SK-N-SH treated with all-trans-retinoic acid at 6 μM for 48 hours (cell line): ENCODE data around the gene PTGER2.

Experiments used
- ATAC-seq: fragments of 200-7000 bp; cut with Tn5 transposase; 3 replicates; pipeline ENCODE4 v1.9.1; 2020; ENCODE audit warnings: mild to moderate bottlenecking, moderate library complexity
- ARNTL ChIP-seq: fragments of 450-650 bp; formaldehyde crosslinking; IDR thresholded peaks from 2 replicates; pipeline ENCODE4 v1.5.0; 2020; ENCODE audit warnings: low read depth, mild to moderate bottlenecking, moderate library complexity, borderline replicate concordance
- BACH2 ChIP-seq: fragments of 250-450 bp; sonication (Bioruptor Pico); IDR thresholded peaks from 2 replicates; pipeline ENCODE4 v1.9.0; 2021; ENCODE audit warnings: mild to moderate bottlenecking, borderline replicate concordance
- CREB5 ChIP-seq: fragments of 250-450 bp; sonication (Bioruptor Pico); IDR thresholded peaks from 2 replicates; pipeline ENCODE4 v1.5.1; 2020; ENCODE audit warnings: low read depth, mild to moderate bottlenecking, moderate library complexity
- CSDC2 ChIP-seq: fragments of 250-450 bp; sonication (Bioruptor Pico); IDR thresholded peaks from 2 replicates; pipeline ENCODE4 v1.5.0; 2020; ENCODE audit warnings: mild to moderate bottlenecking, moderate library complexity
- ESRRG ChIP-seq: fragments of 250-450 bp; sonication (Bioruptor Pico); IDR thresholded peaks from 2 replicates; pipeline ENCODE4 v1.6.1; 2021; ENCODE audit warnings: mild to moderate bottlenecking
- GLIS3 ChIP-seq: fragments of 250-450 bp; sonication (Bioruptor Pico); IDR thresholded peaks from 2 replicates; pipeline ENCODE4 v1.5.0; 2020; ENCODE audit warnings: mild to moderate bottlenecking, moderate library complexity
- ISL1 ChIP-seq: fragments of 250-450 bp; sonication (Bioruptor Pico); IDR thresholded peaks from 2 replicates; pipeline ENCODE4 v2.1.2; 2022; ENCODE audit warnings: mild to moderate bottlenecking, moderate library complexity
- OSR1 ChIP-seq: fragments of 250-450 bp; sonication (Bioruptor Pico); IDR thresholded peaks from 2 replicates; pipeline ENCODE4 v1.8.0; 2022; ENCODE audit warnings: moderate library complexity, mild to moderate bottlenecking, inconsistent platforms
- POU6F1 ChIP-seq: fragments of 250-450 bp; sonication (Bioruptor Pico); IDR thresholded peaks from 2 replicates; pipeline ENCODE4 v1.8.0; 2021; ENCODE audit warnings: low read depth, mild to moderate bottlenecking, moderate library complexity, borderline replicate concordance
- PPARA ChIP-seq: fragments of 250-450 bp; sonication (Bioruptor Pico); IDR thresholded peaks from 2 replicates; pipeline ENCODE4 v1.5.0; 2020; ENCODE audit warnings: mild to moderate bottlenecking, borderline replicate concordance
- RARB ChIP-seq: fragments of 250-450 bp; sonication (Bioruptor Pico); IDR thresholded peaks from 2 replicates; pipeline ENCODE4 v1.8.0; 2021; ENCODE audit warnings: mild to moderate bottlenecking, moderate library complexity
- SNAI2 ChIP-seq: fragments of 250-450 bp; sonication (Bioruptor Pico); IDR thresholded peaks from 2 replicates; pipeline ENCODE4 v1.5.0; 2020; ENCODE audit warnings: mild to moderate bottlenecking, moderate library complexity
- TCF4 ChIP-seq: fragments of 250-450 bp; sonication (Bioruptor Pico); IDR thresholded peaks from 2 replicates; pipeline ENCODE4 v1.8.0; 2021; ENCODE audit warnings: mild to moderate bottlenecking, moderate library complexity, borderline replicate concordance
- TOX ChIP-seq: fragments of 250-450 bp; sonication (Bioruptor Pico); IDR thresholded peaks from 2 replicates; pipeline ENCODE4 v1.8.0; 2021; ENCODE audit warnings: mild to moderate bottlenecking, moderate library complexity, borderline replicate concordance
- TSHZ2 ChIP-seq: fragments of 250-450 bp; sonication (Bioruptor Pico); IDR thresholded peaks from 2 replicates; pipeline ENCODE4 v1.5.0; 2020; ENCODE audit warnings: mild to moderate bottlenecking, moderate library complexity
- ZFP3 ChIP-seq: fragments of 250-450 bp; sonication (Bioruptor Pico); IDR thresholded peaks from 2 replicates; pipeline ENCODE4 v1.5.0; 2020; ENCODE audit warnings: mild to moderate bottlenecking, moderate library complexity
- ZFP30 ChIP-seq: fragments of 450-650 bp; formaldehyde crosslinking; IDR thresholded peaks from 2 replicates; pipeline ENCODE4 v1.5.0; 2022; ENCODE audit warnings: mild to moderate bottlenecking, moderate library complexity
- ZNF565 ChIP-seq: fragments of 450-650 bp; formaldehyde crosslinking; conservative IDR thresholded peaks from 2 replicates; pipeline ENCODE4 v1.5.0; 2020; ENCODE audit warnings: low read depth, mild to moderate bottlenecking, moderate library complexity
- ZNF8 ChIP-seq: fragments of 450-650 bp; formaldehyde crosslinking; IDR thresholded peaks from 2 replicates; pipeline ENCODE4 v1.5.0; 2020; ENCODE audit warnings: mild to moderate bottlenecking, moderate library complexity
- TF ChIP-seq, protein P1 (sequence below): fragments of 250-450 bp; sonication (Bioruptor Pico); IDR thresholded peaks from 2 replicates; pipeline ENCODE4 v1.8.0; 2020; ENCODE audit warnings: mild to moderate bottlenecking, moderate library complexity, borderline replicate concordance
- TF ChIP-seq, protein P2 (sequence below): fragments of 250-450 bp; sonication (Bioruptor Pico); IDR thresholded peaks from 2 replicates; pipeline ENCODE4 v1.5.1; 2021; ENCODE audit warnings: mild to moderate bottlenecking, moderate library complexity

The PTGER2 gene

GRCh38 chr14:52299692-52300278 is 14.3 kb upstream of the PTGER2 start:
- TF ChIP-seq POU6F1 (CRISPR knock-in tag), result no peak
- TF ChIP-seq CREB5, result no peak
- TF ChIP-seq TOX, result no peak
- TF ChIP-seq SNAI2 (CRISPR knock-in tag), result no peak
- no peak for TF ChIP-seq ZFP3 (CRISPR knock-in tag)
- TF ChIP-seq RARB (CRISPR knock-in tag), result no peak
- TF ChIP-seq ZFP30 (CRISPR knock-in tag), result no peak
- TF ChIP-seq OSR1 (CRISPR knock-in tag), result no peak
- TF ChIP-seq, protein P1, sequence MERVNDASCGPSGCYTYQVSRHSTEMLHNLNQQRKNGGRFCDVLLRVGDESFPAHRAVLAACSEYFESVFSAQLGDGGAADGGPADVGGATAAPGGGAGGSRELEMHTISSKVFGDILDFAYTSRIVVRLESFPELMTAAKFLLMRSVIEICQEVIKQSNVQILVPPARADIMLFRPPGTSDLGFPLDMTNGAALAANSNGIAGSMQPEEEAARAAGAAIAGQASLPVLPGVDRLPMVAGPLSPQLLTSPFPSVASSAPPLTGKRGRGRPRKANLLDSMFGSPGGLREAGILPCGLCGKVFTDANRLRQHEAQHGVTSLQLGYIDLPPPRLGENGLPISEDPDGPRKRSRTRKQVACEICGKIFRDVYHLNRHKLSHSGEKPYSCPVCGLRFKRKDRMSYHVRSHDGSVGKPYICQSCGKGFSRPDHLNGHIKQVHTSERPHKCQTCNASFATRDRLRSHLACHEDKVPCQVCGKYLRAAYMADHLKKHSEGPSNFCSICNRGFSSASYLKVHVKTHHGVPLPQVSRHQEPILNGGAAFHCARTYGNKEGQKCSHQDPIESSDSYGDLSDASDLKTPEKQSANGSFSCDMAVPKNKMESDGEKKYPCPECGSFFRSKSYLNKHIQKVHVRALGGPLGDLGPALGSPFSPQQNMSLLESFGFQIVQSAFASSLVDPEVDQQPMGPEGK (CRISPR knock-in tag), result no peak
- TF ChIP-seq, protein P2, sequence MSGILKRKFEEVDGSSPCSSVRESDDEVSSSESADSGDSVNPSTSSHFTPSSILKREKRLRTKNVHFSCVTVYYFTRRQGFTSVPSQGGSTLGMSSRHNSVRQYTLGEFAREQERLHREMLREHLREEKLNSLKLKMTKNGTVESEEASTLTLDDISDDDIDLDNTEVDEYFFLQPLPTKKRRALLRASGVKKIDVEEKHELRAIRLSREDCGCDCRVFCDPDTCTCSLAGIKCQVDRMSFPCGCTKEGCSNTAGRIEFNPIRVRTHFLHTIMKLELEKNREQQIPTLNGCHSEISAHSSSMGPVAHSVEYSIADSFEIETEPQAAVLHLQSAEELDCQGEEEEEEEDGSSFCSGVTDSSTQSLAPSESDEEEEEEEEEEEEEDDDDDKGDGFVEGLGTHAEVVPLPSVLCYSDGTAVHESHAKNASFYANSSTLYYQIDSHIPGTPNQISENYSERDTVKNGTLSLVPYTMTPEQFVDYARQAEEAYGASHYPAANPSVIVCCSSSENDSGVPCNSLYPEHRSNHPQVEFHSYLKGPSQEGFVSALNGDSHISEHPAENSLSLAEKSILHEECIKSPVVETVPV (CRISPR knock-in tag), result no peak
- TF ChIP-seq ZNF8 (CRISPR knock-in tag), result no peak
- no peak for TF ChIP-seq PPARA (CRISPR knock-in tag)
- no peak for TF ChIP-seq TCF4
- ATAC-seq, result peak; percentile 77

DNA sequence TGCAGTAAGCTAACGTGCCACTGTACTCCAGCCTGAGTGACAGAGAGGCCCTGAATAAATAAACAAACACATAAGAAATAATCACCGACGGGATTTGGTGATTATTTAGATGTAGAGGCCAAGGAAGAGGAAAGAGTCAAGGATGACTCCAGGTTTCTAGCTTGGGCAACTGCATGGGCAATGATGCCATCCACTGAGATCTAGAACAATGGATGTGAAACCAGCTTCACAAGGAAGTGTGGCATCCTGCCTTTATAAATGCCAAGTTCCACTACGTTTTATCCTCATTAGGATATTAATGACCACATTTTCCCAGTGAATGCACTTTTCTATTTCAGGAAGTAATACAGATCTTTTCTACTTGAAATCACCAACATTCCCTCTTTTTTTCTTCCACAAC is 10.9 kb upstream of the PTGER2 start:
- no peak for TF ChIP-seq ZNF565 (CRISPR knock-in tag)
- TF ChIP-seq BACH2 (CRISPR knock-in tag), result no peak
- TF ChIP-seq ARNTL, result no peak
- TF ChIP-seq GLIS3 (CRISPR knock-in tag), result no peak
- no peak for TF ChIP-seq PPARA (CRISPR knock-in tag)
- no peak for TF ChIP-seq TCF4
- TF ChIP-seq RARB (CRISPR knock-in tag), result no peak
- no peak for TF ChIP-seq POU6F1 (CRISPR knock-in tag)
- TF ChIP-seq ZNF8 (CRISPR knock-in tag), result no peak
- no peak for TF ChIP-seq TSHZ2 (CRISPR knock-in tag)
- TF ChIP-seq ZFP3 (CRISPR knock-in tag), result no peak
- no peak for TF ChIP-seq CSDC2 (CRISPR knock-in tag)
- TF ChIP-seq ISL1 (CRISPR knock-in tag), result no peak
- no peak for TF ChIP-seq ESRRG (CRISPR knock-in tag)
- no peak for TF ChIP-seq TOX
- TF ChIP-seq ZFP30 (CRISPR knock-in tag), result no peak
- TF ChIP-seq, protein P2 (CRISPR knock-in tag), result no peak
- no peak for TF ChIP-seq SNAI2 (CRISPR knock-in tag)
- no peak for TF ChIP-seq OSR1 (CRISPR knock-in tag)
- ATAC-seq, result no peak
